ENCODE results near the gene PTPRN2.

DNA sequence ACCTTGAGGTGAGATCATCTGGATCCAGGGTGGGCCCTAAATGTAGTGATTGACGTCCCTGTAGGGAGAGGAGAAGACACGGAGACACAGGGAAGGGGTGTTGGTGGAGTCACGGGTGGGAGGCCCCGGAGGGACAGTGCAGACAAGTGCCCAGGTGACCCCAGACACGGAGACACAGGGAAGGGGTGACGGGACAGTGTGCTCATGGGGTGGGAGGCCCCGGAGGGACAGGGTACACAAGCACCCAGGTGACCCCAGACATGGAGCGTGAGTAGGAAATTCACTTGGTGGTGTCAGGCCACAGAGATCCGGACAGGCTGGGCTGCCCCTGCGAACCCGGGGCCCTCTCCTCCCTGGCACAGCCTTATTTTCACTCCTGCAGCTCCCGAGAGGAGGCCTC lies 176.9 kb downstream of the PTPRN2 start:
- TF ChIP-seq, protein P1, sequence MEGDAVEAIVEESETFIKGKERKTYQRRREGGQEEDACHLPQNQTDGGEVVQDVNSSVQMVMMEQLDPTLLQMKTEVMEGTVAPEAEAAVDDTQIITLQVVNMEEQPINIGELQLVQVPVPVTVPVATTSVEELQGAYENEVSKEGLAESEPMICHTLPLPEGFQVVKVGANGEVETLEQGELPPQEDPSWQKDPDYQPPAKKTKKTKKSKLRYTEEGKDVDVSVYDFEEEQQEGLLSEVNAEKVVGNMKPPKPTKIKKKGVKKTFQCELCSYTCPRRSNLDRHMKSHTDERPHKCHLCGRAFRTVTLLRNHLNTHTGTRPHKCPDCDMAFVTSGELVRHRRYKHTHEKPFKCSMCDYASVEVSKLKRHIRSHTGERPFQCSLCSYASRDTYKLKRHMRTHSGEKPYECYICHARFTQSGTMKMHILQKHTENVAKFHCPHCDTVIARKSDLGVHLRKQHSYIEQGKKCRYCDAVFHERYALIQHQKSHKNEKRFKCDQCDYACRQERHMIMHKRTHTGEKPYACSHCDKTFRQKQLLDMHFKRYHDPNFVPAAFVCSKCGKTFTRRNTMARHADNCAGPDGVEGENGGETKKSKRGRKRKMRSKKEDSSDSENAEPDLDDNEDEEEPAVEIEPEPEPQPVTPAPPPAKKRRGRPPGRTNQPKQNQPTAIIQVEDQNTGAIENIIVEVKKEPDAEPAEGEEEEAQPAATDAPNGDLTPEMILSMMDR (IDR thresholded peaks at IDR 0.05): no peak
- TF ChIP-seq POLR2AphosphoS5 (IDR thresholded peaks at IDR 0.05): no peak
